ENCODE measurements around the gene IGSF9. TPM values are rescaled to one million over a fixed set of nuclear protein-coding genes. Genes with fewer than 3 reads are reported as not detected.
A peak's percentile ranks its signal among the peaks of the same experiment; 100 is the strongest.

IGSF9 gene, protein sequence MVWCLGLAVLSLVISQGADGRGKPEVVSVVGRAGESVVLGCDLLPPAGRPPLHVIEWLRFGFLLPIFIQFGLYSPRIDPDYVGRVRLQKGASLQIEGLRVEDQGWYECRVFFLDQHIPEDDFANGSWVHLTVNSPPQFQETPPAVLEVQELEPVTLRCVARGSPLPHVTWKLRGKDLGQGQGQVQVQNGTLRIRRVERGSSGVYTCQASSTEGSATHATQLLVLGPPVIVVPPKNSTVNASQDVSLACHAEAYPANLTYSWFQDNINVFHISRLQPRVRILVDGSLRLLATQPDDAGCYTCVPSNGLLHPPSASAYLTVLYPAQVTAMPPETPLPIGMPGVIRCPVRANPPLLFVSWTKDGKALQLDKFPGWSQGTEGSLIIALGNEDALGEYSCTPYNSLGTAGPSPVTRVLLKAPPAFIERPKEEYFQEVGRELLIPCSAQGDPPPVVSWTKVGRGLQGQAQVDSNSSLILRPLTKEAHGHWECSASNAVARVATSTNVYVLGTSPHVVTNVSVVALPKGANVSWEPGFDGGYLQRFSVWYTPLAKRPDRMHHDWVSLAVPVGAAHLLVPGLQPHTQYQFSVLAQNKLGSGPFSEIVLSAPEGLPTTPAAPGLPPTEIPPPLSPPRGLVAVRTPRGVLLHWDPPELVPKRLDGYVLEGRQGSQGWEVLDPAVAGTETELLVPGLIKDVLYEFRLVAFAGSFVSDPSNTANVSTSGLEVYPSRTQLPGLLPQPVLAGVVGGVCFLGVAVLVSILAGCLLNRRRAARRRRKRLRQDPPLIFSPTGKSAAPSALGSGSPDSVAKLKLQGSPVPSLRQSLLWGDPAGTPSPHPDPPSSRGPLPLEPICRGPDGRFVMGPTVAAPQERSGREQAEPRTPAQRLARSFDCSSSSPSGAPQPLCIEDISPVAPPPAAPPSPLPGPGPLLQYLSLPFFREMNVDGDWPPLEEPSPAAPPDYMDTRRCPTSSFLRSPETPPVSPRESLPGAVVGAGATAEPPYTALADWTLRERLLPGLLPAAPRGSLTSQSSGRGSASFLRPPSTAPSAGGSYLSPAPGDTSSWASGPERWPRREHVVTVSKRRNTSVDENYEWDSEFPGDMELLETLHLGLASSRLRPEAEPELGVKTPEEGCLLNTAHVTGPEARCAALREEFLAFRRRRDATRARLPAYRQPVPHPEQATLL
- under 1 TPM; 0.12 TPM for total RNA-seq

GRCh38 chr1:159945483-159946241, at the start of gene IGSF9:
IGSF9 (minus strand) TSS chr1:159945613; CDS start chr1:159943454, 2,159 bp downstream.
- DNase-seq (peak; percentile 63 to 71), ATAC-seq (replicated peaks in 1 of 2) (peak; percentile 84 to 89)
- H3K36me3 Mint-ChIP-seq (ENCODE audit: insufficient read depth in 2 of 2) = no peaks in the 10 kb centered on the region
- no peaks in the 10 kb centered on the region for H3K9me3 Mint-ChIP-seq
- peak within 1 kb of the TSS; percentile 63 to 79 for H3K4me3 Mint-ChIP-seq
- no peak within 1 kb of the TSS for H3K27ac Mint-ChIP-seq
- H3K27me3 Mint-ChIP-seq (ENCODE audit: low read depth) = peaks cover 45% of the 10 kb centered on the region
- H3K4me1 Mint-ChIP-seq (ENCODE audit: low read depth) = peaks cover 9% of the 10 kb centered on the region

DNA sequence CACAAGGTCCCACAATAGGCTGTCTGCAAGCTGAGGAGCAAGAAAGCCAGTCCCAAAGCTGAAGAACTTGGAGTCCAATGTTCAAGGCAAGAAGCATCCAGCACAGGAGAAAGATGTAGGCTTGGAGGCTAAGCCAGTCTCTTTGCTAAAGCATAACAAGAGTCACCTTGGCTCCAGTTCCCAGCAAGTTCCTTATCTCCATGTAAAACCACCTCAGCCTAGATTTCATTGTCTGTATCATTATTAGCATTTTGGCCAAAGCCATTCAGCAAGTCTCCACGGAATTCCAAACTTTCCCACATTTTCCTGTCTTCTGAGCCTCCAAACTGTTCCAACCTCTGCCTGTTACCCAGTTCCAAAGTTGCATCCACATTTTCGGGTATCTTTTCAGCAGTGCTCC, 49.5 kb upstream of the IGSF9 start:
- DNase-seq (no peak), ATAC-seq (replicated peaks in 1 of 2) (no peak)
- Mint-ChIP-seq H3K4me3 (no peak overlapping the region), H3K27me3 (ENCODE audit: low read depth) (peaks cover 7% of the 10 kb centered on the region), H3K4me1 (ENCODE audit: low read depth) (peaks cover 10% of the 10 kb centered on the region), H3K27ac (no peak overlapping the region), H3K36me3 (ENCODE audit: insufficient read depth in 2 of 2) (no peaks in the 10 kb centered on the region), H3K9me3 (no peaks in the 10 kb centered on the region)

DNA sequence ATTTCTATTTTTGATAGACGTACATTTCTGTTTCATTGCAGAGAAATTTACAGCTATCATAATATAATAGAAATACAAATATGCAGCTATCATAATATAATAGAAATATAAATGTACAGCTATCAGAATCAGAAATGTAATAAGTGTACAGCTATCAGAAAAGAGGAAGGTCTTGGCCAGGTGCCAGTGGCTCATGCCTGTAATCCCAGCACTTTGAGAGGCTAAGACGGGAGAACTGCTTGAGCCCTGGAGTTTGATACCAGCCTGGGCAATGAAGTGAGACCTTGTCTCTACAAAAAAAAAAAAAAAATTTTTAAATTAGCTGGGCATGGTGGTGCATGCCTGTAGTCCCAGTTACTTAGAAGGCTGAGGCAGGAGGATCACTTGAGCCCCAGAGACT, 48.5 kb upstream of the IGSF9 start:
- DNase-seq (no peak), ATAC-seq (replicated peaks in 1 of 2) (no peak)
- Mint-ChIP-seq H3K27me3 (ENCODE audit: low read depth) (peaks cover 7% of the 10 kb centered on the region), H3K4me1 (ENCODE audit: low read depth) (peaks cover 10% of the 10 kb centered on the region), H3K9me3 (no peaks in the 10 kb centered on the region), H3K36me3 (ENCODE audit: insufficient read depth in 2 of 2) (no peaks in the 10 kb centered on the region), H3K27ac (no peak overlapping the region), H3K4me3 (no peak overlapping the region)

DNA sequence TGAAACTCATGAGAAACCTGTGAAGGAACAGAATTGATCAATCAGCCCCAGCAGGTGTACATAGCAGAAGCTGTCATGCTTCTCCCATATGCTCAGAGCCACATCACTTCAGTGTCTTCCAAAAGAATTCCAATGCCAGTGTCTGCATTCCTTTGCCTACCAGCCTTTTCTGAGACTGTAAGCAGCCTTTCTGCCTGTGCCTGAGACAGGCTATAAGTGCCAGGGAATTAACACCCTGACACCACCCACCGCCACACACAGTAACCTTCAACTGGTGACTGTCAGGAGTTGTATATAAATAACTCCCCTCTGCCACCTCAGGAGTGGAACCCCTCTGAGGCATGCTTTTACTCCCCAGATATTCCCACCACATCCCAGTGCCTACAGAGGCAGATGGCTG, 46.7 kb upstream of the IGSF9 start:
- Mint-ChIP-seq H3K27me3 (ENCODE audit: low read depth) (peaks cover 7% of the 10 kb centered on the region), H3K4me3 (no peak overlapping the region), H3K4me1 (ENCODE audit: low read depth) (peaks cover 10% of the 10 kb centered on the region), H3K27ac (peak overlapping the region; percentile 35), H3K36me3 (ENCODE audit: insufficient read depth in 2 of 2) (no peaks in the 10 kb centered on the region), H3K9me3 (no peaks in the 10 kb centered on the region)
- no peak for DNase-seq
- no peak for ATAC-seq (replicated peaks in 1 of 2)

DNA sequence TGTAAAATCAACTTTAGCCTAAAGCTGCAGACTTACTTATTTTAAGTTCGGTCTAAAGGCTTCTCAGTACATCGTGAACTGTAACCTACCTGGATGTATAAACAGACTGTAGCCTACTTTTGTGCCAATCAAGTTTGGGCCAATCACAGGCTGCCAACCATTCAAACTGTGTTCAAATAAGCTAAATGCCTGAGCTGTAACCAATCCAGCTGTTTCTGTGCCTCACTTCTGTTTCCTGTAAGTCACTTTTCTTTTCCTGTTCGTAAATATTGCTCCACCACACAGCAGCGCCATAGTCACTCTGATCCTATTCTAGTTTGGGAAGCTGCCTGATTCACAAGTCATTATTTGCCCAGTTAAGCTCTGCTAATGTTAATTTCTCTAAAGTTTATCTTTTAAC, 46.1 kb upstream of the IGSF9 start:
- DNase-seq (no peak), ATAC-seq (replicated peaks in 1 of 2) (peak; percentile 62 to 78)
- H3K9me3 Mint-ChIP-seq = no peaks in the 10 kb centered on the region
- H3K4me3 Mint-ChIP-seq = peak overlapping the region; percentile 23 to 71
- H3K36me3 Mint-ChIP-seq (ENCODE audit: insufficient read depth in 2 of 2) = no peaks in the 10 kb centered on the region
- H3K4me1 Mint-ChIP-seq (ENCODE audit: low read depth) = peaks cover 10% of the 10 kb centered on the region
- H3K27ac Mint-ChIP-seq = peak overlapping the region; percentile 74
- peaks cover 7% of the 10 kb centered on the region for H3K27me3 Mint-ChIP-seq (ENCODE audit: low read depth)

- Mint-ChIP-seq H3K4me1 (ENCODE audit: low read depth) (peaks cover 10% of the 10 kb centered on the region), H3K9me3 (no peaks in the 10 kb centered on the region), H3K27me3 (ENCODE audit: low read depth) (peaks cover 4% of the 10 kb centered on the region), H3K4me3 (no peak overlapping the region), H3K36me3 (ENCODE audit: insufficient read depth in 2 of 2) (no peaks in the 10 kb centered on the region), H3K27ac (no peak overlapping the region)
- no peak for DNase-seq
- ATAC-seq (replicated peaks in 1 of 2) = no peak
These were observed 44.6 kb upstream of the IGSF9 start for GRCh38 chr1:159990005-159990404.

DNA sequence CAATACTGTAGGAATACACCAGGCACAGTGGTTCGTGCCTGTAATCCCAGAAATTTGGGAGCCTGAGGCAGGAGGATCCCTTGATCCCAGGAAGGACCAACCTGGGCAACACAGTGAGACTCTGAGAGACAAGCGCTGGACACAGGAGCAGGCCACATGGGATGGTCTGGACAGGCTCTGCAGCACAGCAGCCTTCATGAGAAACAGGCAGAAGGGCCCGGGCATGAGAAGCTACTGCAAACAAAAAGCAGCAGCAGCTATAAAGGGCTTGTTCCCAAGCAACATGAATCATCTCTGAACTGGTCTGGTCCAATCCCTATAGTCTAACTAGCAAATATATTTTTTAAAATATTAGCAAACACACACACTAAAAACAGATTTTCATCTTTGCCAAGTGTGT, 44.2 kb upstream of the IGSF9 start:
- Mint-ChIP-seq H3K4me1 (ENCODE audit: low read depth) (peaks cover 10% of the 10 kb centered on the region), H3K36me3 (ENCODE audit: insufficient read depth in 2 of 2) (no peaks in the 10 kb centered on the region), H3K9me3 (no peaks in the 10 kb centered on the region), H3K27ac (no peak overlapping the region), H3K4me3 (no peak overlapping the region), H3K27me3 (ENCODE audit: low read depth) (peaks cover 6% of the 10 kb centered on the region)
- DNase-seq = no peak
- ATAC-seq (replicated peaks in 1 of 2) = no peak

DNA sequence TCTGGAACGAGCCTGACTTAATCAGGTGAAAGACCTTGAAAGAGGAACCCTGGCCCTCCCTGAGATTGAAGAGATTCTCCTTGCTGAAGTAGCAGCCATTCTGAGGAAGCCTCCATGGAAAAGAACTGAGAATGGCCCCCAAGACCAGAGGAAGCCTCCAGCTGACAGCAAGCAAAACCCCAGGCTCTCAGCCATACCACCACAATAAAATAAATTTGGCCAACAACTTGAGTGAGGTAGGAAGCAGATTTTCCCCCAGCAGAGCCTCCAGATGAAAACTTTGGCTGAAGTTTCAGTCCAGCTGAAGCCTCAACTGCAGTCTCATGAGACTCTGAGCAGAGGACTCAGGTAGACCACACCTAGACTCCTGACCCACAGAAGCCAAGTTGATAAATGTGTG, 42.6 kb upstream of the IGSF9 start:
- Mint-ChIP-seq H3K27me3 (ENCODE audit: low read depth) (peaks cover 15% of the 10 kb centered on the region), H3K4me3 (no peak overlapping the region), H3K27ac (no peak overlapping the region), H3K9me3 (no peaks in the 10 kb centered on the region), H3K4me1 (ENCODE audit: low read depth) (peaks cover 10% of the 10 kb centered on the region), H3K36me3 (ENCODE audit: insufficient read depth in 2 of 2) (no peaks in the 10 kb centered on the region)
- DNase-seq (no peak), ATAC-seq (replicated peaks in 1 of 2) (no peak)

- Mint-ChIP-seq H3K4me3 (no peak overlapping the region), H3K9me3 (no peaks in the 10 kb centered on the region), H3K27ac (no peak overlapping the region), H3K36me3 (ENCODE audit: insufficient read depth in 2 of 2) (no peaks in the 10 kb centered on the region), H3K27me3 (ENCODE audit: low read depth) (peaks cover 19% of the 10 kb centered on the region), H3K4me1 (ENCODE audit: low read depth) (peaks cover 10% of the 10 kb centered on the region)
- DNase-seq (no peak), ATAC-seq (replicated peaks in 1 of 2) (no peak)
These were observed 41.8 kb upstream of the IGSF9 start for GRCh38 chr1:159987186-159987585.

DNA sequence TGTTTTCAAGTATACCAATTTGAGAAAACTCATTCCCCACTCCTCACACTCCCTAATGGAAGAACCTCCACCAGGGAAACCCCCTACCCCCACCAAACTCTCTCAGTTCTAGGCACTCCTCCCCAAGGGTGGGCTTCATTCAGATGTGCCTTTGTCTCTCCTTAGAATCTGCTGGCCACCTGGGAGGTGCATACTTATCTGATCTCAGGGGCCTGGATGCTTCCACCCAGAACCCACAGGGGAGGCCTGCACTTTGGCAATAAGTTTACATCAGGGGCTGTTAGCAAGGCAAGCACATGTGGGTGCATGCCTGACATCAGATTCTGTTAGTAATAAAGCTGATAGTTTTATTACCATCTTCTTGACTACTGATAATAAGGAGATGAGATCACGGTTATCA, 41.1 kb upstream of the IGSF9 start:
- no peaks in the 10 kb centered on the region for H3K9me3 Mint-ChIP-seq
- ATAC-seq (replicated peaks in 1 of 2) = no peak
- DNase-seq = no peak
- no peak overlapping the region for H3K27ac Mint-ChIP-seq
- H3K4me1 Mint-ChIP-seq (ENCODE audit: low read depth) = peaks cover 5% of the 10 kb centered on the region
- H3K27me3 Mint-ChIP-seq (ENCODE audit: low read depth) = peaks cover 25% of the 10 kb centered on the region
- H3K36me3 Mint-ChIP-seq (ENCODE audit: insufficient read depth in 2 of 2) = no peaks in the 10 kb centered on the region
- no peak overlapping the region for H3K4me3 Mint-ChIP-seq

DNA sequence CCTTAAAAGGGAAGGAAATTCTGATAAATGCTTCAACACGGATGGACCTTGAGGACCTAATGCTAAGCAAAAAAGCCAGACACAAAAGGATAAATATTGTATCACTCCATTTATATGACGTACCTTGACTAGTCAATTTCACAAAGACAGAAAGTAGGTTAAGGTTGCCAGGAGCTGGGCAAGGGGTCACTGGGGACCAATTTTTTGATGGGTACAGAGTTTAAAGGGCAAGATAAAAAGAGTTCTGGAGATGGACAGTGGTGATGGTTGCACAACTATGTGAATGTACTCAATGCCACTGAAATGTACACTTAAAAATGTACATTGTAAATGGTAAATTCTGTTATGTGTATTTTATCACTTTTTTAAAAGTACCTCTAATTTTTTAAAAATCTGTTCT, 40.7 kb upstream of the IGSF9 start:
- ATAC-seq (replicated peaks in 1 of 2) (no peak), DNase-seq (no peak)
- no peaks in the 10 kb centered on the region for H3K9me3 Mint-ChIP-seq
- no peak overlapping the region for H3K4me3 Mint-ChIP-seq
- H3K27me3 Mint-ChIP-seq (ENCODE audit: low read depth) = peaks cover 27% of the 10 kb centered on the region
- peaks cover 1% of the 10 kb centered on the region for H3K4me1 Mint-ChIP-seq (ENCODE audit: low read depth)
- H3K36me3 Mint-ChIP-seq (ENCODE audit: insufficient read depth in 2 of 2) = no peaks in the 10 kb centered on the region
- H3K27ac Mint-ChIP-seq = no peak overlapping the region

DNA sequence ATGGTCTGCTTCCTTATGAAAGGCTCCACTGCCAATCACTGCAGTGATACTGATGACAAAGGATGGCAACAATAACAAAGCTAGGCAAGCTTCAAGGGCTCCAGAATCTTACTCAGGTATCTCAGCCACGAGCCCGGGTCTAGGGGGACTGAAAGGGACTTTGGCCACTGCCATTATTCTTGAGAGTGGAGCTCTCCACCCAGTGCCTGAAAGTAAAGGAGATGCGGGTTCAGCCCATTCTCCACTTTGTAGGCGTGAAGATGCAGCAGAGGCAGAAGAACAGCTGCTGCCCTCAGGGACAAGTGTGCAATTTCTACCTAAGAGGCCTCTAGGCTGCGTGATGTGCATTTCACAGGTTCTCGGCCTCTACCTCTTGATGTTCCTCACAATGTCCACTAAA, 40.1 kb upstream of the IGSF9 start:
- Mint-ChIP-seq H3K4me3 (no peak overlapping the region), H3K36me3 (ENCODE audit: insufficient read depth in 2 of 2) (no peaks in the 10 kb centered on the region), H3K27ac (no peak overlapping the region), H3K4me1 (ENCODE audit: low read depth) (no peaks in the 10 kb centered on the region), H3K27me3 (ENCODE audit: low read depth) (peaks cover 27% of the 10 kb centered on the region), H3K9me3 (no peaks in the 10 kb centered on the region)
- DNase-seq (no peak), ATAC-seq (replicated peaks in 1 of 2) (no peak)

All from activated T-cell treated with anti-CD3 and anti-CD28 coated beads, Interleukin-2, amount 50 U/mL, for 72 hours (primary cell).